ENCODE results near the gene TTC27. TPM values are rescaled to one million over a fixed set of nuclear protein-coding genes. Genes with fewer than 3 reads are reported as not detected.

TTC27 gene
- total and polyA plus RNA-seq, 10 of the 15 experiments (the other 5 are each of a cell fraction or from before 2014, with no cell fraction given), result 20.4 to 34.9 (median 26.0) TPM

DNA sequence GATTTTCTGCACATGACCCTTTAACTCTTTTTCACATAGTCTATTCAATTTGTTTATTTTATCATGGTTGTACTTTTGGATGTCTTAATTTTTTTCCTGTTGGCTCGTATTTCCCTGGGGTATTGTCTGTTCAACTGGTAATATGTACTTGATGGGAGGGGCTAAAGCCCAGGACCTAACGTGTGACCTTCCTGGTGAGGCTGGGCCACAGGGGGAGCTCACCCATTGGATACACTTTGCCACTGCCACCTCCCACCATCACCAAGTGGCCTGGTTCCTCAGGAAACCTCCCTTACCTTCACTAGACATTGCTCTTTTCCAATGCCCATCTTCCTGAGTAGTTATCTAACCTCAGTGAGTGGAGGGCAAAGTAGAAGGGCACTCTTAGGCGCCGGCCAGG is 175.0 kb downstream of the TTC27 start:
- no peaks in the 10 kb centered on the region for H3K79me2 ChIP-seq (ENCODE audit: control insufficient read depth, insufficient read depth, low read length)
- H3K4me2 ChIP-seq (ENCODE audit: control insufficient read depth, insufficient read depth), result no peak overlapping the region
- H2AFZ ChIP-seq (ENCODE audit: control insufficient read depth, low read depth, low read length), result no peak overlapping the region
- BruUV-seq (replicated peaks), result no TSS peak
- RAD21 ChIA-PET (ENCODE audit: unreplicated experiment), result no interaction called here
- H3K9me3 ChIP-seq (replicated peaks; ENCODE audit: control insufficient read depth, insufficient read depth, low read length), result no peaks in the 10 kb centered on the region
- no peak overlapping the region for H3K27ac ChIP-seq (ENCODE audit: control insufficient read depth, insufficient read depth)
- H3K4me1 ChIP-seq (ENCODE audit: control insufficient read depth, insufficient read depth, low read length), result no peaks in the 10 kb centered on the region
- no peaks in the 10 kb centered on the region for H4K20me1 ChIP-seq (ENCODE audit: control insufficient read depth, insufficient read depth)
- CTCF ChIA-PET, result no interaction called here
- no peak for DNase-seq (ENCODE audit: low read depth, low spot score)
- no peaks in the 10 kb centered on the region for H3K36me3 ChIP-seq (ENCODE audit: control insufficient read depth in 2 of 2, insufficient read depth in 2 of 2, low read length in 1 of 2)
- 97% methylated on average over 4 of the region's 4 CpGs for WGBS (ENCODE audit: insufficient coverage, insufficient replicate concordance, low lambda C conversion rate, missing lambda C conversion rate)
- no peak overlapping the region for H3K4me3 ChIP-seq
- SMC1A ChIA-PET (ENCODE audit: uncharacterized antibody, unreplicated experiment), result interaction anchor here (0.5 to 1.1 kb wide), 2 partner anchors 15 to 21 kb away, joined by 3 read pairs; no protein-coding TSS in a partner anchor
- TF ChIP-seq NBN (IDR thresholded peaks at IDR 0.05), result no peak
- TF ChIP-seq MEF2A (IDR thresholded peaks at IDR 0.05; ENCODE audit: insufficient read depth, low read depth, low read length), result no peak
- FAIRE-seq, result no peak
- H3K9ac ChIP-seq (ENCODE audit: control insufficient read depth, insufficient read depth, low read length), result no peak overlapping the region
- POLR2A ChIA-PET, result no interaction called here
- intact Hi-C loops (cut with micrococcal nuclease; ENCODE audit: unreplicated experiment), result no loop called here
- no peak for ATAC-seq
- H3K27me3 ChIP-seq (replicated peaks in 1 of 2; ENCODE audit: control insufficient read depth in 2 of 2, insufficient read depth in 2 of 2, low read length in 1 of 2), result no peaks in the 10 kb centered on the region
- in situ Hi-C loops (cut with MboI), result no loop called here

DNA sequence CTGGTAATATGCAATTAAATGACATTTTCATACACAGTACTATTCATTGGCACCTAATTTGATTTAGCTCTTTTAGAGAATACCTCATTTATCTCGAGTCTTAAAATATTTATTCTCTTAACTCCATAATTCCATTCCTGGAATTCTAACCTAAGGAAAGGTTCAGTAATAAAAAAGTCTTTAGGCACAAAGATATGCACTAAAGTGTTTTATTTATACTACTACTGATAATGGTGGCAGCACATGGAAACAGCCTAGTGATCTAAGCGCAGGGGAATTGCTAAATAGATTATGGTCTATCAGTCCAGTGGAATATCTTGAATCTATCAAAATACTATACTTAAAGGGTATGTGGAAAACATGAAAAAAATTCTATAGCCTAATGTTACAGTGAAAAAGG is 176.4 kb downstream of the TTC27 start:
- no peaks in the 10 kb centered on the region for H3K79me2 ChIP-seq (ENCODE audit: control insufficient read depth, insufficient read depth, low read length)
- H3K27ac ChIP-seq (ENCODE audit: control insufficient read depth, insufficient read depth), result no peak overlapping the region
- ATAC-seq (no peak), FAIRE-seq (no peak), DNase-seq (ENCODE audit: low read depth, low spot score) (no peak)
- ChIA-PET CTCF (no interaction called here), POLR2A (no interaction called here), RAD21 (ENCODE audit: unreplicated experiment) (no interaction called here), SMC1A (ENCODE audit: uncharacterized antibody, unreplicated experiment) (interaction anchor here (1.1 kb wide), 1 partner anchor 22 kb away, joined by 3 read pairs; no protein-coding TSS in a partner anchor)
- WGBS (ENCODE audit: insufficient coverage, insufficient replicate concordance, low lambda C conversion rate, missing lambda C conversion rate), result 98% methylated on average over 2 of the region's 2 CpGs
- intact Hi-C loops (cut with micrococcal nuclease; ENCODE audit: unreplicated experiment) (no loop called here), in situ Hi-C loops (cut with MboI) (no loop called here)
- no peak overlapping the region for H3K4me3 ChIP-seq
- H3K4me1 ChIP-seq (ENCODE audit: control insufficient read depth, insufficient read depth, low read length), result no peaks in the 10 kb centered on the region
- no TSS peak for BruUV-seq (replicated peaks)
- no peak overlapping the region for H3K4me2 ChIP-seq (ENCODE audit: control insufficient read depth, insufficient read depth)
- no peaks in the 10 kb centered on the region for H3K9me3 ChIP-seq (replicated peaks; ENCODE audit: control insufficient read depth, insufficient read depth, low read length)
- no peaks in the 10 kb centered on the region for H4K20me1 ChIP-seq (ENCODE audit: control insufficient read depth, insufficient read depth)
- no peaks in the 10 kb centered on the region for H3K27me3 ChIP-seq (replicated peaks in 1 of 2; ENCODE audit: control insufficient read depth in 2 of 2, insufficient read depth in 2 of 2, low read length in 1 of 2)
- H3K9ac ChIP-seq (ENCODE audit: control insufficient read depth, insufficient read depth, low read length), result no peak overlapping the region
- H2AFZ ChIP-seq (ENCODE audit: control insufficient read depth, low read depth, low read length), result no peak overlapping the region
- H3K36me3 ChIP-seq (ENCODE audit: control insufficient read depth in 2 of 2, insufficient read depth in 2 of 2, low read length in 1 of 2), result peaks cover 0 to 2% of the 10 kb centered on the region in 2 experiments; a peak in 1 of 4 replicates
- TF ChIP-seq, protein P1, sequence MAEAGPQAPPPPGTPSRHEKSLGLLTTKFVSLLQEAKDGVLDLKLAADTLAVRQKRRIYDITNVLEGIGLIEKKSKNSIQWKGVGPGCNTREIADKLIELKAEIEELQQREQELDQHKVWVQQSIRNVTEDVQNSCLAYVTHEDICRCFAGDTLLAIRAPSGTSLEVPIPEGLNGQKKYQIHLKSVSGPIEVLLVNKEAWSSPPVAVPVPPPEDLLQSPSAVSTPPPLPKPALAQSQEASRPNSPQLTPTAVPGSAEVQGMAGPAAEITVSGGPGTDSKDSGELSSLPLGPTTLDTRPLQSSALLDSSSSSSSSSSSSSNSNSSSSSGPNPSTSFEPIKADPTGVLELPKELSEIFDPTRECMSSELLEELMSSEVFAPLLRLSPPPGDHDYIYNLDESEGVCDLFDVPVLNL (IDR thresholded peaks at IDR 0.05; ENCODE audit: low read depth, low read length), result no peak
- TF ChIP-seq, protein P2, sequence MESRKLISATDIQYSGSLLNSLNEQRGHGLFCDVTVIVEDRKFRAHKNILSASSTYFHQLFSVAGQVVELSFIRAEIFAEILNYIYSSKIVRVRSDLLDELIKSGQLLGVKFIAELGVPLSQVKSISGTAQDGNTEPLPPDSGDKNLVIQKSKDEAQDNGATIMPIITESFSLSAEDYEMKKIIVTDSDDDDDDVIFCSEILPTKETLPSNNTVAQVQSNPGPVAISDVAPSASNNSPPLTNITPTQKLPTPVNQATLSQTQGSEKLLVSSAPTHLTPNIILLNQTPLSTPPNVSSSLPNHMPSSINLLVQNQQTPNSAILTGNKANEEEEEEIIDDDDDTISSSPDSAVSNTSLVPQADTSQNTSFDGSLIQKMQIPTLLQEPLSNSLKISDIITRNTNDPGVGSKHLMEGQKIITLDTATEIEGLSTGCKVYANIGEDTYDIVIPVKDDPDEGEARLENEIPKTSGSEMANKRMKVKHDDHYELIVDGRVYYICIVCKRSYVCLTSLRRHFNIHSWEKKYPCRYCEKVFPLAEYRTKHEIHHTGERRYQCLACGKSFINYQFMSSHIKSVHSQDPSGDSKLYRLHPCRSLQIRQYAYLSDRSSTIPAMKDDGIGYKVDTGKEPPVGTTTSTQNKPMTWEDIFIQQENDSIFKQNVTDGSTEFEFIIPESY (IDR thresholded peaks at IDR 0.05), result no peak
- TF ChIP-seq E4F1 (IDR thresholded peaks at IDR 0.05; ENCODE audit: borderline replicate concordance, partially characterized antibody), result no peak
- TF ChIP-seq WRNIP1 (IDR thresholded peaks at IDR 0.05; ENCODE audit: borderline replicate concordance, low read depth, low read length), result no peak
- TF ChIP-seq HDGF (IDR thresholded peaks at IDR 0.05), result no peak
- TF ChIP-seq RAD51 (IDR thresholded peaks at IDR 0.05), result no peak
- no peak for TF ChIP-seq HDAC2 (IDR thresholded peaks at IDR 0.05)
- TF ChIP-seq FOXK2 (IDR thresholded peaks at IDR 0.05), result no peak
